ENCODE results near the gene PC.

PC gene

GRCh38 chr11:66852466-66853241 lies 105.5 kb downstream of the PC start:
- no peak for DNase-seq

- DNase-seq: no peak
These were observed 106.3 kb downstream of the PC start for GRCh38 chr11:66851698-66852465.

GRCh38 chr11:66851239-66851596 lies 107.0 kb downstream of the PC start:
- DNase-seq: no peak

GRCh38 chr11:66850588-66851238 lies 107.5 kb downstream of the PC start:
- no peak for DNase-seq

DNA sequence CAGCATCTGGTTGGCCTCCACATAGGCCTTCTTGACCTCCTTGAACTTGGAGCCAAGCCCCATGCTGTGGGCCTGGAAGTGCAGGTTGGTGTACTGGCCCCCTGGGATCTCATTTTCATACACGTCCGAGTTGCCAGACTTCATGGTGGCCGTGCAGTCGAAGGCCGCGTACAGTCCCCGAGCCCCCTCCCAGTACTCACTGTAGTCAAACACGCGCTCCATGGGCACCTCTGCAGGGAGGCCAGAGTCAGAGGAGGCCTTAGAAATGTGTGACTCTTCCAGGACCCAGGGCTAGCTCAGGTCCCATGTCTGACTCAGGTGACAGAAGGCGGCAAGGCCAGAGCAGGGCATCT lies 108.0 kb downstream of the PC start:
- no peak for DNase-seq

GRCh38 chr11:66849501-66850234 lies 108.5 kb downstream of the PC start:
- DNase-seq: no peak

DNA sequence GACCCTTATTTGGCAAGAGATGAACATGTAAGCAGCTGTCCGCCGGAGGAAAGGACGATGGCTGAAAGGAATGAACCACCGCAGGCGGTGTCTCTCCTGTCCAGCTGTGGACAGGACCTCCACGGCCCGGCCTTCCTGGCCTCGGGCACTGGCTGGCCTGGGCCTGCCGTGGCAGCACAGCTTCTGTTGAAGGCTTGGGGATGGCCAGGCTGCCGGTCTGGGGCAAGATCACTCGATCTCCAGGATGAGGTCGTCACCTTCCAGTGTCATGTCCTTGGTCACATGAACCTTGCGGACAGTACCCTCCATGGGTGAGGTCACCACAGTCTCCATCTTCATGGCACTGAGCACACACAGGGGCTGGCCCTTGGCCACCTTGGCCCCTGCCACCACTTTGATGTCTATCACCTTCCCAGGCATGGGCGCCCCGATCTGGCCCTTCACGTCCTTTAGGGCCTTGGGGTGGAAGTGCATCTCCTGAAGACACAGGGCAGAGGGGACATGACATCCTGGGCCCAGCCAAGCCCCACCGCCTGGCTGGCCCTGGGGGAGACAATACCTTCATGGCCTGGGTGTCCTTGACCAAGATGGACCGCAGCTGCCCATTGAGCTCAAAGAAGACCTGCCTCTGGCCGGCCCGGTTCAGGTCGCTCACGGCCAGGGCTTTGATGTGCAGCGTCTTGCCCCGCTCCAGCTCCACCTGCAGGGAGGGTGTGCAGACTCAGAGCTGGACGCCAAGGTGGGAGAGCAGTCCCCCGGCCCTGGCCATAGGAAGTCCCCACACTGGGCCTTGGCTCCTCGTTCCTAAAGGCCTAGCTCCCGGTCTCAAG lies 109.3 kb downstream of the PC start:
- no peak for DNase-seq

DNA sequence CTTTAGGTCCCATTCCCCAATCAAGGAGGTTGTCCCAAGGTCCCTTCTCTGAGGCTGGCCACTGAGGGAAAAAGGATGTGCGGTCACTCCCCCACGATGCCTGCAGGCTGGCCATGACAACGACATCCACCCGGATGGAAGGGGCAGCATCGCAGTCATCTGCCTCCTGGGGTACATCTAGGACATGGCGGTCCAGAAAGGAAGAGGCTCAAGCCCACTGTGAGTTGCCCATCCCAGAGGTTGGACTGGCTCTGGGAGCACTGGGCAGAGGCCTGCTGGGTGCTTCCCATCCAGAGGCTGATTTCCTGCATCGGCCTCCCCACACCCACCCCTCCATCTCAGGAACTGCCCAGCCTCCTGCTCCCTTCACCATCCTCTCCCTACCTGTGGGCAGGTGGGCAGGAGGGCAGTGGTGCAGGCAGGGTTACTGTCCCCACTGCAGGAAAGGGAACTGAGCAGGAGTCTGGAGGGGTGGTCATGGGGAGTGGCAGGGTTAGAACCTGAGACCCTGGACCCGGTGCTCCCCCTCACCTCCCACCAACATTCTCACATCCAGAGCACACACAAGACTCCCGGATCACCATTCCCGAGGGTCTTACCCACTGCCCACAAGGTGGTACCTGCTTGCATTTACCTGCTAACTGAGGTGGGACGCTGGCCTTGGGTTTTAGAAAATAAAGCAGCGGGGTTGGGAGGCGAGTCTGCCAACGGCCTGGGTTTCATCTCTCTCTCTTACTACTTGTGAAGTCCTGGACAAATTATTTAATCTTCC lies 110.5 kb downstream of the PC start:
- no peak for DNase-seq

DNA sequence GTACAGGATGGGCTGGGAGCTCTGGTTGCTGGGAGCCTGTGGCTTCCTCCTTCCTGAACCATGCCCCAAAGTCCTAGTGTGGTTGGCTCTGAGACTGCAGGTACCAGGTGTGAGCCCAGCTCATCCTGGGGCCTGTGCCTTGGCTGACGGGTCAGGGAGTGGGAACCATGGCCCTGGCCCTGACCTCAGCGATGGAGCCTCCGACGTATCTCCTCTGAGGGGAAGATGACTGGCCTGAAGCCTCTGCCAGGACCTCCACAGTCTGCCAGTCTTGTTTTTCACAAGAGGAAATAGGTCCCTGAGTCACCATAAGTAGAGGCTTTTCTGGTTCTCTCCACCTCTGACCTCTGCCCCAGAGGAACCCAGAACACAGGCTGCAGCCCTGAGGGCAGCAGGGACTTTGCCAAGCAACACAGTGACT lies 111.5 kb downstream of the PC start:
- no peak for DNase-seq

- no peak for DNase-seq
These were observed 112.3 kb downstream of the PC start for GRCh38 chr11:66845876-66846212.

GRCh38 chr11:66845143-66845875 lies 112.9 kb downstream of the PC start:
- DNase-seq: no peak

GRCh38 chr11:66844496-66845142 lies 113.6 kb downstream of the PC start:
- no peak for DNase-seq

DNA sequence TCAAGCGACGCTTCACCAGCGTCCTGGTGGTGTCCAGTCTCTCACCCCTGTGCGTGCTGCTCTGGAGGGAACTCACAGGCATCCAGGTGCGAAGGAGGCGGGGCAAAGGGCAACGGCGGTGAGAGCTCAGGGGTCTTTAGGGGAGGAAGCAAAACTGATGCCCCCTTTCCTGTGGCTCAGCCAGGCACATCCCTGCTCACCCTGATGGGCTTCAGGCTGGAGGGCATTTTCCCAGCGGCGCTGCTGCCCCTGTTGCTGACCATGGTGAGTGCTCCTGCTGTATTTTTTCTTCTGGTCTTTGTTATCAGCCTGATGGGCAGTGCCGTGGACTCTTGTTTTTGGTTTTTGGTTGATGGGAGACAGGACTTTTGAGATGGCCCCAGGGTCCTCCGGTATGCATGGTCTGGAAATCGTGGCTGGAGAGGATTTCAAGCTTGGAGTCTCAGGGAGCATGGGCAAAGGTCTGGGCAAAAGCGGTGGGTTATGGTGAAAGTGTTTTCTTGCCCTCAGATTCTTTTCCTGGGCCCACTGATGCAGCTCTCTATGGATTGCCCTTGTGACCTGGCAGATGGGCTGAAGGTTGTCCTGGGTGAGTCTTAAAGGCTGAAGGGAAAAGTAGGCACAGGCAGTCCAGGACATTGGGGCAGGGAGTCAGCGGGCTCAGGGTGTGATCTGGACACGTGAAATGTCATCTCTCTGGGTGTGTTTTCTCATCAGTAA lies 114.2 kb downstream of the PC start:
- no peak for DNase-seq

DNA sequence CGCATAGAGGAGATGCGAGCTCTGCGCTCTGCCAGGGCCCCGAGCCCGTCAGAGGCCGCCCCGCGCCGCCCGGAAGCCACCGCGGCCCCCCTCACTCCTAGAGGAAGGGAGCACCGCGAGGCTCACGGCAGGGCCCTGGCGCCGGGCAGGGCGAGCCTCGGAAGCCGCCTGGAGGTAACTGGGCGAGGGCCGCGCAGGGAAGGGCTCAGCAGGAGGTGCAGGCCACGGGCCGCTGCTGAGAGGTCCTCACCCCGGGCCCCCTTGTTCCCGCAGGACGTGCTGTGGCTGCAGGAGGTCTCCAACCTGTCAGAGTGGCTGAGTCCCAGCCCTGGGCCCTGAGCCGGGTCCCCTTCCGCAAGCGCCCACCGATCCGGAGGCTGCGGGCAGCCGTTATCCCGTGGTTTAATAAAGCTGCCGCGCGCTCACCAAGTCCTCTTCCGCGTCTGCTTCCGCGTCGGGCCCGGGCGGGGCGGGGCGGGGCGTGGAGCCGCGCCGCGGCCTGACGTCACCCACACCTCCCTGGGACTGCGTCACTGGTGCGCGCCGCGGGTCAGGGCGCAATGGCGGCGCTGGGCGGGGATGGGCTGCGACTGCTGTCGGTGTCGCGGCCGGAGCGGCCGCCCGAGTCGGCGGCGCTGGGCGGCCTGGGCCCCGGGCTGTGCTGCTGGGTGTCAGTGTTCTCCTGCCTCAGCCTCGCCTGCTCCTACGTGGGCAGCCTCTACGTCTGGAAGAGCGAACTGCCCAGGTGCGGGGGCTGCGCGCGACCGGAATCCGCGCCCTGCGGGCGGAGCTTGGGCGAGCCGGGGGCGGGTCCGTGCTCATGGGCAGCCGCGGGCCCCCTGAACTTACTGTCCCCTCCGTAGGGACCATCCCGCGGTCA lies 115.0 kb downstream of the PC start, which contains the start of gene RCE1:
Gene RCE1, plus strand, starts transcription at position 546 of the 880 bp plus-strand sequence. Its CDS starts 15 bp downstream, at position 561.
- DNase-seq: peak; percentile 91

DNA sequence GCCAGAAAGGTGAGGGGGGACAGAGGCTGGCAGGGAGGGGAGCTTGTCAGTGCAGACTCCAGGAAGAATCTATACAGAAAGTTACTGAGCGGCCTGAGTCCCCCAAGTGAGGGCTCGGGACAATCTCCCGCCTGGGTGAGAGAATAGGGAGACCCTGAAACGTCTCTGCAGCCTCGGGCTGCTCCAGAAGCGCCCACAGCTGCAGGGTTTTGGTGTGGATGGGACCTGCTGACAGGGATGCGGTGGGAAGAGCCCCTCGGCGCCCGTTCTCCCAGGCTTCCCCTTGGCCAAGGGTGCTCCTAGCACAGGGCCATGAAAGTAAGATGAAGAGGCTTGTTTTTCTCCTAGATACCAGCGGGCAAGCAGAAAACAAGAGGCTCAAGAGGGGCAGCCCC lies 115.7 kb downstream of the PC start:
- DNase-seq: no peak

GRCh38 chr11:66841861-66842260 lies 116.3 kb downstream of the PC start:
- DNase-seq: no peak

- no peak for DNase-seq
These were observed 117.7 kb downstream of the PC start for GRCh38 chr11:66840317-66841091.

Data from T-helper 9 cell (primary cell).